K562 (cell line): ENCODE measurements around the gene TMEM170A. TPM values are rescaled to one million over a fixed set of nuclear protein-coding genes. Genes with fewer than 3 reads are reported as not detected.
"Not testable (repeated sequence)": the region's sequence is repeated elsewhere in the genome, so short reads cannot be mapped to it uniquely, and the experiment has no call there.

Experiments
- ATAC-seq: fragments of 200-7000 bp; cut with Tn5 transposase; 3 replicates; pipeline ENCODE4 v1.9.1; 2020; ENCODE audit warnings: moderate library complexity
- BruUV-seq: library from RNA; stranded (reverse); fragments of 400-500 nt; replicated peaks from 2 replicates; lab custom pipeline; 2021; lab: Mats Ljungman, UMichigan
- CTCF ChIA-PET: fragments of 300-600 bp; formaldehyde crosslinking; extraction: SDS; loops from one replicate; lab custom pipeline; 2021; ENCODE audit warnings: low intra/inter-chr PET ratio; lab: Yijun Ruan, JAX
- POLR2A ChIA-PET: fragments of 300-600, 350-650 bp; sonication (Branson Sonifier 250); formaldehyde crosslinking; extraction: SDS; loops from one replicate; lab custom pipeline; 2021; ENCODE audit warnings: antibody characterized with exemption, inconsistent platforms; lab: Yijun Ruan, JAX
- DNase-seq, 4 experiments: peaks; one replicate each; pipeline versions ENCODE4 v3.0.0 to v3.0.0-alpha.2; 2011 to 2018; ENCODE audit warnings: low spot score in 3 of 4, mixed read lengths in 3 of 4; ENCODE audit errors: extremely low read depth in 1 of 4
- FAIRE-seq: peaks from 2 replicates; lab custom pipeline; 2011; peaks lifted over from hg19 to GRCh38; lab: Jason Lieb, UNC
- H2AFZ ChIP-seq: 2 replicates; pipeline ENCODE4 v1.6.0; 2011; ENCODE audit warnings: low read depth, low read length, control low read depth, inconsistent platforms
- H3K27ac ChIP-seq: fragments of 200-600 bp; 3 replicates; pipeline ENCODE4 v1.8.0; 2011; ENCODE audit warnings: low read depth, mild to moderate bottlenecking, control low read depth, inconsistent platforms, low read length, moderate library complexity, mixed read lengths; ENCODE audit errors: extremely low read depth
- H3K27me3 ChIP-seq, 2 experiments: fragments of 300-600 bp in 1 of 2; 2 replicates in 1 of 2; 3 replicates in 1 of 2; pipeline versions ENCODE4 v1.6.0 to v1.8.0; 2011; ENCODE audit warnings: inconsistent platforms in 2 of 2, low read length in 2 of 2, mild to moderate bottlenecking in 1 of 2, mixed read lengths in 1 of 2, moderate library complexity in 1 of 2; ENCODE audit not compliant: control insufficient read depth in 2 of 2, insufficient read depth in 2 of 2
- H3K36me3 ChIP-seq: fragments of 300-600 bp; 3 replicates; pipeline ENCODE4 v1.8.0; 2011; ENCODE audit warnings: mild to moderate bottlenecking, low read length, inconsistent platforms; ENCODE audit not compliant: control insufficient read depth, insufficient read depth
- H3K4me1 ChIP-seq, 2 experiments: fragments of 200-600 bp in 1 of 2; replicated peaks in 1 of 2; 2 replicates in 1 of 2; 3 replicates in 1 of 2; pipeline versions ENCODE4 v1.5.1 to v1.8.0; 2011; ENCODE audit warnings: inconsistent platforms in 2 of 2, low read length in 2 of 2, mild to moderate bottlenecking in 1 of 2, mixed read lengths in 1 of 2, moderate library complexity in 1 of 2; ENCODE audit not compliant: control insufficient read depth in 2 of 2, insufficient read depth in 2 of 2
- H3K4me2 ChIP-seq: 2 replicates; pipeline ENCODE4 v1.6.1; 2011; ENCODE audit warnings: low read length, control low read depth, inconsistent platforms, mixed read lengths; ENCODE audit not compliant: insufficient read depth
- H3K4me3 ChIP-seq: fragments of 200-600 bp; sonication (generic), shearing (Covaris generic); 2 replicates; pipeline ENCODE4 v1.5.1; 2016; ENCODE audit warnings: control low read depth, inconsistent platforms
- H3K79me2 ChIP-seq: fragments of 200-600 bp; 3 replicates; pipeline ENCODE4 v1.8.0; 2011; ENCODE audit warnings: low read length, inconsistent platforms; ENCODE audit not compliant: control insufficient read depth, insufficient read depth
- H3K9ac ChIP-seq, 2 experiments: 2 replicates each; pipeline versions ENCODE4 v1.6.0 to v1.6.1; 2011; ENCODE audit warnings: low read depth in 2 of 2, low read length in 2 of 2, control low read depth in 1 of 2, inconsistent platforms in 1 of 2, mild to moderate bottlenecking in 1 of 2, mixed read lengths in 1 of 2; ENCODE audit not compliant: insufficient read depth in 1 of 2
- H3K9me1 ChIP-seq: one replicate; pipeline ENCODE4 v1.6.0; 2011; ENCODE audit warnings: inconsistent platforms, mild to moderate bottlenecking, low read length, moderate library complexity; ENCODE audit not compliant: control insufficient read depth, insufficient read depth
- H3K9me3 ChIP-seq: replicated peaks from 2 replicates; pipeline ENCODE4 v1.5.1; 2011; ENCODE audit warnings: low read depth, low read length, inconsistent platforms; ENCODE audit not compliant: control insufficient read depth, insufficient read depth
- H4K20me1 ChIP-seq: replicated peaks from 2 replicates; pipeline ENCODE4 v1.6.1; 2011; ENCODE audit warnings: low read length, inconsistent platforms, mixed read lengths; ENCODE audit not compliant: control insufficient read depth, insufficient read depth
- C11orf30 ChIP-seq: fragments of 450-650 bp; IDR thresholded peaks from 2 replicates; pipeline ENCODE4 v1.6.1; 2016; ENCODE audit warnings: low read depth, mild to moderate bottlenecking
- EGR1 ChIP-seq: fragments of 450-650 bp; conservative IDR thresholded peaks from 2 replicates; pipeline ENCODE4 v1.6.1; 2017; ENCODE audit warnings: mild to moderate bottlenecking
- ZBTB33 ChIP-seq: sonication (generic); formaldehyde crosslinking; IDR thresholded peaks from 2 replicates; pipeline ENCODE4 v1.8.1; 2023; ENCODE audit warnings: mild to moderate bottlenecking, missing genetic modification reagents
- ZNF316 ChIP-seq: fragments of 450-650 bp; IDR thresholded peaks from 2 replicates; pipeline ENCODE4 v1.6.1; 2016
- WGBS: fragments of 100-300 bp; shearing (Covaris generic); methylation state at CpG from one replicate; pipeline ENCODE4 v1.1.6; 2016; ENCODE audit warnings: low coverage, mixed read lengths; ENCODE audit not compliant: insufficient coverage; ENCODE audit errors: missing lambda C conversion rate; 5-methylcytosine and 5-hydroxymethylcytosine counted together
- in situ Hi-C: fragments of 300-500 bp; cut with MboI; formaldehyde crosslinking; loops from 4 replicates; pipeline ENCODE4 v1.15.0; 2018; ENCODE audit warnings: inconsistent platforms, mixed read lengths
- intact Hi-C: fragments of 100-400 bp; cut with micrococcal nuclease; formaldehyde crosslinking; loops from 2 replicates; pipeline ENCODE4 v1.14.2; 2022
- polyA plus RNA-seq, 8 experiments: library from polyadenylated mRNA; depleted of rRNA in 4 of 8; stranded (reverse) in 5 of 8; unstranded in 3 of 8; fragments of >200 nt; fragmentation: Nextera tagmentation in 2 of 8; fragmentation: Illumina TruSeq in 1 of 8; extraction: Ambion mirVana in 2 of 8; extraction: Trizol in 1 of 8; gene quantifications; 2 replicates each; pipeline versions ENCODE4 v1.2.1 to v1.2.3, GENCODE V29; 2011 to 2014; ENCODE audit warnings: inconsistent platforms in 1 of 8, missing spikeins in 1 of 8
- total RNA-seq, 7 experiments: library from RNA; depleted of rRNA in 6 of 7; stranded (reverse); fragments of >200 nt in 6 of 7; fragmentation: Illumina TruSeq in 2 of 7; extraction: Trizol in 2 of 7; gene quantifications; 2 replicates each; pipeline versions ENCODE4 v1.2.1 to v1.2.3, GENCODE V29; 2011 to 2021; ENCODE audit warnings: low replicate concordance in 1 of 7

TMEM170A gene
- total and polyA plus RNA-seq, 9 of the 15 experiments (the other 6 are each of a cell fraction or from before 2014, with no cell fraction given): 6.1 to 30.2 (median 15.0) TPM

GRCh38 chr16:75426524-75426923 is 38.0 kb downstream of the TMEM170A start:
- H3K9me1 ChIP-seq, ATAC-seq, H3K9ac ChIP-seq, DNase-seq, H3K9me3 ChIP-seq, intact Hi-C loops, BruUV-seq, H4K20me1 ChIP-seq, H3K4me3 ChIP-seq, H3K27ac ChIP-seq, POLR2A ChIA-PET, H2AFZ ChIP-seq, H3K4me2 ChIP-seq, H3K4me1 ChIP-seq, H3K27me3 ChIP-seq, in situ Hi-C loops, CTCF ChIA-PET, FAIRE-seq, H3K36me3 ChIP-seq: not testable (repeated sequence)
- TF ChIP-seq ZNF316: peak; percentile 61; the same call in 1 of the 2 replicates
- TF ChIP-seq EGR1: peak; percentile 59
- TF ChIP-seq C11orf30: peak; percentile 23; the same call in 1 of the 2 replicates
- H3K79me2 ChIP-seq: peaks cover 74% of the 10 kb centered on the region
- WGBS: 50% methylated on average over 2 of the region's 2 CpGs

GRCh38 chr16:75424105-75424762 is 40.3 kb downstream of the TMEM170A start:
- WGBS: 71% methylated on average over 14 of the region's 18 CpGs
- TF ChIP-seq ZBTB33 (CRISPR knock-in tag): 0 out of 2 replicates have a peak, but pooled peaks have one; percentile 55
- BruUV-seq: not testable (repeated sequence)

More at GRCh38 chr16:75424105-75424762, 40.3 kb downstream of the TMEM170A start:
- H3K36me3 ChIP-seq, H3K27me3 ChIP-seq, H3K4me2 ChIP-seq, CTCF ChIA-PET, H3K9ac ChIP-seq, H2AFZ ChIP-seq, DNase-seq, H3K4me3 ChIP-seq, in situ Hi-C loops, H3K9me3 ChIP-seq, H3K9me1 ChIP-seq, H3K27ac ChIP-seq, ATAC-seq, H4K20me1 ChIP-seq, H3K4me1 ChIP-seq: not testable (repeated sequence)
- peaks cover 78% of the 10 kb centered on the region for H3K79me2 ChIP-seq
- peak; percentile 6 for FAIRE-seq
- POLR2A ChIA-PET: interaction anchor here (0.7 to 1.0 kb wide), 2 partner anchors 9 to 19 kb away, joined by 3 read pairs; partner anchors contain the start of gene CFDP1
- intact Hi-C loops: loop anchor here (5.0 kb wide), 1 partner anchor 38 kb away; the partner anchor contains the start of gene TMEM170A
